Keratinocyte (primary cell): Measurements from ENCODE around the gene TTC33. TPM values are rescaled to one million over a fixed set of nuclear protein-coding genes. Genes with fewer than 3 reads are reported as not detected.

Experiments used
- DNase-seq: peaks from one replicate; pipeline ENCODE4 v3.0.0-alpha.2; 2011; ENCODE audit warnings: low read depth, missing footprints, low spot score
- FAIRE-seq: peaks from 2 replicates; lab custom pipeline; 2011; peaks lifted over from hg19 to GRCh38; lab: Jason Lieb, UNC
- H2AFZ ChIP-seq: 2 replicates; pipeline ENCODE4 v1.6.0; 2012; ENCODE audit warnings: low read length, control low read depth, inconsistent platforms; ENCODE audit not compliant: control insufficient read depth
- H3K27ac ChIP-seq: 2 replicates; pipeline ENCODE4 v1.5.1; 2011; ENCODE audit warnings: low read length; ENCODE audit not compliant: control insufficient read depth, insufficient read depth
- H3K27me3 ChIP-seq: 3 replicates; pipeline ENCODE4 v1.6.0; 2011; ENCODE audit warnings: low read length; ENCODE audit not compliant: control insufficient read depth, insufficient read depth; ENCODE audit errors: extremely low read depth
- H3K36me3 ChIP-seq, 2 experiments: 2 replicates in 1 of 2; 3 replicates in 1 of 2; pipeline ENCODE4 v1.5.1; 2011; ENCODE audit warnings: low read length in 2 of 2, mild to moderate bottlenecking in 1 of 2; ENCODE audit not compliant: control insufficient read depth in 2 of 2, insufficient read depth in 2 of 2; ENCODE audit errors: extremely low read depth in 1 of 2
- H3K4me1 ChIP-seq: 3 replicates; pipeline ENCODE4 v1.5.1; 2011; ENCODE audit warnings: low read length; ENCODE audit not compliant: control insufficient read depth, insufficient read depth; ENCODE audit errors: extremely low read depth
- H3K4me2 ChIP-seq: 3 replicates; pipeline ENCODE4 v1.6.0; 2011; ENCODE audit warnings: low read depth, low read length; ENCODE audit not compliant: control insufficient read depth, insufficient read depth; ENCODE audit errors: extremely low read depth
- H3K4me3 ChIP-seq, 3 experiments: fragments of 200-600 bp in 1 of 3; sonication (generic) in 1 of 3; 2 replicates in 2 of 3; 3 replicates in 1 of 3; pipeline ENCODE4 v1.5.1; 2011 to 2016; ENCODE audit warnings: low read length in 3 of 3, mild to moderate bottlenecking in 3 of 3, control low read depth in 2 of 3, inconsistent platforms in 1 of 3, low read depth in 1 of 3, mixed read lengths in 1 of 3, mixed run types in 1 of 3, moderate library complexity in 1 of 3; ENCODE audit not compliant: control insufficient read depth in 2 of 3, insufficient read depth in 2 of 3; ENCODE audit errors: extremely low read depth in 1 of 3
- H3K79me2 ChIP-seq: 2 replicates; pipeline ENCODE4 v1.6.0; 2012; ENCODE audit warnings: low read length; ENCODE audit not compliant: control insufficient read depth, insufficient read depth
- H3K9ac ChIP-seq: 3 replicates; pipeline ENCODE4 v1.6.0; 2011; ENCODE audit warnings: low read length; ENCODE audit not compliant: control insufficient read depth, insufficient read depth; ENCODE audit errors: extremely low read depth
- H3K9me1 ChIP-seq: 3 replicates; pipeline ENCODE4 v1.6.0; 2011; ENCODE audit warnings: low read length; ENCODE audit not compliant: control insufficient read depth, insufficient read depth; ENCODE audit errors: extremely low read depth
- H3K9me3 ChIP-seq: 2 replicates; pipeline ENCODE4 v1.5.1; 2012; ENCODE audit warnings: low read depth, low read length; ENCODE audit not compliant: control insufficient read depth
- H4K20me1 ChIP-seq: 3 replicates; pipeline ENCODE4 v1.6.0; 2011; ENCODE audit warnings: low read length; ENCODE audit not compliant: control insufficient read depth, insufficient read depth; ENCODE audit errors: extremely low read depth
- CTCF ChIP-seq, 3 experiments: IDR thresholded peaks in 1 of 3; conservative IDR thresholded peaks in 1 of 3; optimal IDR thresholded peaks in 1 of 3; 2 replicates in 2 of 3; 3 replicates in 1 of 3; pipeline versions ENCODE3 to v1.5.1; 2011; ENCODE audit warnings: low read length in 3 of 3, mild to moderate bottlenecking in 3 of 3, moderate library complexity in 2 of 3, control low read depth in 1 of 3, inconsistent platforms in 1 of 3; ENCODE audit not compliant: insufficient read depth in 2 of 3; ENCODE audit errors: extremely low read depth in 1 of 3
- EZH2 ChIP-seq: IDR thresholded peaks from one replicate; pipeline ENCODE4 v1.6.1; 2012; ENCODE audit warnings: inconsistent platforms, mild to moderate bottlenecking, low read length, moderate library complexity
- dilution Hi-C: fragments of 300-500 bp; cut with MboI; formaldehyde crosslinking; loops from one replicate; pipeline ENCODE4 v1.7.0; 2020; ENCODE audit warnings: low sequenced_read_pairs; ENCODE audit not compliant: extremely low pct_ligation_motif_present
- polyA plus RNA-seq, 5 experiments: library from polyadenylated mRNA; depleted of rRNA in 3 of 5; stranded (reverse) in 3 of 5; stranded (forward) in 1 of 5; unstranded in 1 of 5; fragments of >200 nt; gene quantifications; 1 replicate in 1 of 5; 2 replicates in 3 of 5; 3 replicates in 1 of 5; pipeline versions ENCODE4 v1.2.1 to v1.2.3, GENCODE V29; 2011 to 2012; ENCODE audit warnings: missing spikeins in 2 of 5, low read depth in 1 of 5, low replicate concordance in 1 of 5

Gene TTC33
- polyA plus RNA-seq, 1 donor (not counting 4 experiments of a cell fraction or from before 2014, with no cell fraction given): 7.1 TPM

GRCh38 chr5:40688127-40688761 is 67.5 kb downstream of the TTC33 start:
- peak overlapping the region in 1 of 3 experiments; percentile 11 for H3K4me3 ChIP-seq
- no peaks in the 10 kb centered on the region for H3K9me1 ChIP-seq
- DNase-seq (no peak), FAIRE-seq (peak; percentile 99)
- dilution Hi-C loops: no loop called here
- TF ChIP-seq CTCF (optimal IDR thresholded peaks at IDR 0.05 in 1 of 3, IDR thresholded peaks at IDR 0.05 in 1 of 3, conservative IDR thresholded peaks at IDR 0.05 in 1 of 3; ENCODE audit: extremely low read depth in 1 of 3, insufficient read depth in 2 of 3, low read length in 3 of 3): peak; percentile 72 to 81 (median 74)
- no peak for TF ChIP-seq EZH2
- peak overlapping the region; percentile 63 for H3K27ac ChIP-seq
- H3K36me3 ChIP-seq: peaks cover 8 to 12% of the 10 kb centered on the region in 2 experiments
- no peaks in the 10 kb centered on the region for H3K27me3 ChIP-seq
- H3K9ac ChIP-seq: peak overlapping the region; percentile 36
- H2AFZ ChIP-seq: no peak overlapping the region
- H3K4me1 ChIP-seq: peaks cover 60% of the 10 kb centered on the region
- H4K20me1 ChIP-seq: no peaks in the 10 kb centered on the region
- peak overlapping the region; percentile 83 for H3K4me2 ChIP-seq
- H3K79me2 ChIP-seq: peaks cover 74% of the 10 kb centered on the region
- H3K9me3 ChIP-seq: no peaks in the 10 kb centered on the region

- no peak for FAIRE-seq
- Histone ChIP-seq H3K79me2 (peaks cover 81% of the 10 kb centered on the region), H3K4me1 (peaks cover 67% of the 10 kb centered on the region), H4K20me1 (no peaks in the 10 kb centered on the region), H3K27me3 (no peaks in the 10 kb centered on the region), H3K9ac (peak overlapping the region; percentile 51), H3K9me1 (no peaks in the 10 kb centered on the region), H3K9me3 (no peaks in the 10 kb centered on the region), H3K36me3 (peaks cover 7 to 11% of the 10 kb centered on the region in 2 experiments), H3K4me3 (peak overlapping the region in 2 of 3 experiments; percentile 11 to 30), H3K27ac (peak overlapping the region; percentile 63), H2AFZ (peak overlapping the region; percentile 49), H3K4me2 (peak overlapping the region; percentile 83)
- DNase-seq: no peak
- dilution Hi-C loops: no loop called here
- TF ChIP-seq CTCF (optimal IDR thresholded peaks at IDR 0.05 in 1 of 3, IDR thresholded peaks at IDR 0.05 in 1 of 3, conservative IDR thresholded peaks at IDR 0.05 in 1 of 3; ENCODE audit: extremely low read depth in 1 of 3, insufficient read depth in 2 of 3, low read length in 3 of 3): no peak
- no peak for TF ChIP-seq EZH2
These were observed 68.4 kb downstream of the TTC33 start for GRCh38 chr5:40687321-40687720.
